ENCODE data around the gene EZR.

- TF ChIP-seq EZH2phosphoT487 (IDR thresholded peaks at IDR 0.05; ENCODE audit: low read depth): no peak
- no peak for TF ChIP-seq CTCF (IDR thresholded peaks at IDR 0.05; ENCODE audit: low read depth, low read length)
Observed at GRCh38 chr6:158849899-158850806, 31.0 kb upstream of the EZR start.

Measured in OCI-LY3 (cell line).